A673 (cell line): ENCODE results near the gene ATG12.

Experiments
- EZH2 ChIP-seq: fragments of 200-600 bp; sonication (generic); IDR thresholded peaks from 2 replicates; pipeline ENCODE4 v1.6.1; 2017; ENCODE audit warnings: borderline replicate concordance, low read depth, mild to moderate bottlenecking, mixed read lengths, antibody characterized with exemption, low read length; ENCODE audit not compliant: poor library complexity, severe bottlenecking
- TF ChIP-seq, protein P1 (sequence below): fragments of 300-800, 200-600 bp; sonication (generic); conservative IDR thresholded peaks from 2 replicates; pipeline ENCODE4 v1.5.1; 2017; ENCODE audit warnings: low read depth, mild to moderate bottlenecking, antibody characterized with exemption, low read length, moderate library complexity, mixed read lengths

GRCh38 chr5:115807654-115808052 lies 33.7 kb downstream of the ATG12 start:
- TF ChIP-seq, protein P1, sequence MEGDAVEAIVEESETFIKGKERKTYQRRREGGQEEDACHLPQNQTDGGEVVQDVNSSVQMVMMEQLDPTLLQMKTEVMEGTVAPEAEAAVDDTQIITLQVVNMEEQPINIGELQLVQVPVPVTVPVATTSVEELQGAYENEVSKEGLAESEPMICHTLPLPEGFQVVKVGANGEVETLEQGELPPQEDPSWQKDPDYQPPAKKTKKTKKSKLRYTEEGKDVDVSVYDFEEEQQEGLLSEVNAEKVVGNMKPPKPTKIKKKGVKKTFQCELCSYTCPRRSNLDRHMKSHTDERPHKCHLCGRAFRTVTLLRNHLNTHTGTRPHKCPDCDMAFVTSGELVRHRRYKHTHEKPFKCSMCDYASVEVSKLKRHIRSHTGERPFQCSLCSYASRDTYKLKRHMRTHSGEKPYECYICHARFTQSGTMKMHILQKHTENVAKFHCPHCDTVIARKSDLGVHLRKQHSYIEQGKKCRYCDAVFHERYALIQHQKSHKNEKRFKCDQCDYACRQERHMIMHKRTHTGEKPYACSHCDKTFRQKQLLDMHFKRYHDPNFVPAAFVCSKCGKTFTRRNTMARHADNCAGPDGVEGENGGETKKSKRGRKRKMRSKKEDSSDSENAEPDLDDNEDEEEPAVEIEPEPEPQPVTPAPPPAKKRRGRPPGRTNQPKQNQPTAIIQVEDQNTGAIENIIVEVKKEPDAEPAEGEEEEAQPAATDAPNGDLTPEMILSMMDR, result no peak
- no peak for TF ChIP-seq EZH2
